ENCODE results near the gene CBX4.

GRCh38 chr17:79785900-79786810 lies 53.1 kb downstream of the CBX4 start:
- TF ChIP-seq CTCF (IDR thresholded peaks at IDR 0.05) (no peak), POLR2A (IDR thresholded peaks at IDR 0.05) (no peak), EP300 (IDR thresholded peaks at IDR 0.05) (no peak)
